Thoracic aorta (tissue), 2 donors: ENCODE results near the gene KCNQ4. TPM values are rescaled to one million over a fixed set of nuclear protein-coding genes. Genes with fewer than 3 reads are reported as not detected.

Experiments
- ATAC-seq: fragments of 150-250 bp; one replicate; pipeline ENCODE4 v1.8.0; 2017; ENCODE audit warnings: low read depth; ENCODE audit not compliant: insufficient number of reproducible peaks, low FRiP score
- DNase-seq: peaks from one replicate; pipeline ENCODE4 v3.0.0-alpha.2; 2020; ENCODE audit warnings: low spot score
- H3K27ac ChIP-seq, 2 donors: fragments of 200-600 bp; sonication (generic); 1 replicate in 1 of 2; 2 replicates in 1 of 2; pipeline ENCODE4 v1.5.1; 2016; ENCODE audit warnings: mild to moderate bottlenecking in 2 of 2, moderate library complexity in 2 of 2
- H3K27me3 ChIP-seq: fragments of 200-600 bp; sonication (generic); replicated peaks from 2 replicates; pipeline ENCODE4 v1.6.0; 2016; ENCODE audit warnings: mild to moderate bottlenecking; ENCODE audit not compliant: insufficient read depth
- H3K36me3 ChIP-seq: fragments of 200-600 bp; sonication (generic); one replicate; pipeline ENCODE4 v1.5.1; 2016
- H3K4me1 ChIP-seq, 2 donors: fragments of 200-600 bp; sonication (generic); 1 replicate in 1 of 2; 2 replicates in 1 of 2; pipeline versions ENCODE4 v1.5.1 to v1.6.0; 2016; ENCODE audit warnings: low read depth in 2 of 2, mild to moderate bottlenecking in 1 of 2; ENCODE audit not compliant: control insufficient read depth in 1 of 2
- H3K4me3 ChIP-seq: fragments of 200-600 bp; sonication (generic); 2 replicates; pipeline ENCODE4 v1.5.1; 2016; ENCODE audit warnings: mild to moderate bottlenecking
- H3K9me3 ChIP-seq: fragments of 200-600 bp; sonication (generic); 2 replicates; pipeline ENCODE4 v1.5.1; 2016
- CTCF ChIP-seq: fragments of 200-600 bp; sonication (generic); IDR thresholded peaks from one replicate; pipeline ENCODE4 v1.5.1; 2019; ENCODE audit warnings: antibody characterized with exemption
- total RNA-seq, 2 donors: library from RNA; depleted of rRNA; stranded (reverse); fragments of >200 nt; gene quantifications; one replicate each; pipeline versions ENCODE4 v1.1.0 to v1.2.3, GENCODE V29; 2016

Gene KCNQ4
- total RNA-seq, 2 donors from 2014 or later: 5.7 to 11.5 TPM

GRCh38 chr1:40823345-40823744 is 39.8 kb downstream of the KCNQ4 start:
- no peak overlapping the region for H3K4me3 ChIP-seq
- H3K27ac ChIP-seq: peak overlapping the region; percentile 77 to 88
- no peak for DNase-seq
- no peaks in the 10 kb centered on the region for H3K27me3 ChIP-seq
- H3K4me1 ChIP-seq: peaks cover 31 to 67% of the 10 kb centered on the region in 2 donors
- no peak for ATAC-seq
- H3K9me3 ChIP-seq: no peaks in the 10 kb centered on the region
- no peak for TF ChIP-seq CTCF
- H3K36me3 ChIP-seq: no peaks in the 10 kb centered on the region

DNA sequence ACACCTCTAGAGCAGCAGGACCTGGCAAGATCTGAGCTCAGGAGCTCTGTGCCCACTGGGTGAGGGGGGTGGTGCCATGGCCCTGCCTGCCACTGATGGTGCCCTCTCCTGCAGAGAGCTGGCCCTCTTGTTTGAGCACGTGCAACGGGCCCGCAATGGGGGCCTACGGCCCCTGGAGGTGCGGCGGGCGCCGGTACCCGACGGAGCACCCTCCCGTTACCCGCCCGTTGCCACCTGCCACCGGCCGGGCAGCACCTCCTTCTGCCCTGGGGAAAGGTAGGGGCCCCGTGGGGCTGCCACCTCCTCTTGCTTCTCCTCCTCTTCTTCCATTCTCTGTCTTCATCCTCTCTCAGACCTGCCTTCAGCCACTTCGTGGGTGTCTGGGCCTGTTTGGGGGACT is 40.4 kb downstream of the KCNQ4 start:
- DNase-seq (no peak), ATAC-seq (no peak)
- Histone ChIP-seq H3K4me1 (peaks cover 31 to 74% of the 10 kb centered on the region in 2 donors), H3K9me3 (no peaks in the 10 kb centered on the region), H3K27ac (peak overlapping the region; percentile 77 to 88), H3K36me3 (no peaks in the 10 kb centered on the region), H3K4me3 (no peak overlapping the region), H3K27me3 (no peaks in the 10 kb centered on the region)
- no peak for TF ChIP-seq CTCF

- H3K9me3 ChIP-seq: no peaks in the 10 kb centered on the region
- peaks cover 31 to 76% of the 10 kb centered on the region in 2 donors for H3K4me1 ChIP-seq
- DNase-seq (no peak), ATAC-seq (no peak)
- H3K27me3 ChIP-seq: no peaks in the 10 kb centered on the region
- H3K36me3 ChIP-seq: no peaks in the 10 kb centered on the region
- H3K27ac ChIP-seq: peak overlapping the region; percentile 77 to 88
- TF ChIP-seq CTCF: no peak
- H3K4me3 ChIP-seq: no peak overlapping the region
Measured at GRCh38 chr1:40824591-40825434, 41.2 kb downstream of the KCNQ4 start.

- Histone ChIP-seq H3K9me3 (no peaks in the 10 kb centered on the region), H3K4me1 (peaks cover 27 to 70% of the 10 kb centered on the region in 2 donors), H3K27ac (peak overlapping the region; percentile 77 to 88), H3K4me3 (no peak overlapping the region), H3K27me3 (no peaks in the 10 kb centered on the region), H3K36me3 (no peaks in the 10 kb centered on the region)
- DNase-seq: no peak
- no peak for ATAC-seq
- TF ChIP-seq CTCF: no peak
Measured at GRCh38 chr1:40825435-40825788, 41.8 kb downstream of the KCNQ4 start.

- H3K27ac ChIP-seq: peak overlapping the region; percentile 77 to 88
- no peak for TF ChIP-seq CTCF
- no peaks in the 10 kb centered on the region for H3K27me3 ChIP-seq
- H3K4me3 ChIP-seq: no peak overlapping the region
- H3K36me3 ChIP-seq: no peaks in the 10 kb centered on the region
- ATAC-seq (no peak), DNase-seq (no peak)
- no peaks in the 10 kb centered on the region for H3K9me3 ChIP-seq
- peaks cover 24 to 64% of the 10 kb centered on the region in 2 donors for H3K4me1 ChIP-seq
Measured at GRCh38 chr1:40825996-40826395, 42.4 kb downstream of the KCNQ4 start.
